Kidney (tissue), 14 donors: ENCODE data around the gene TMEM178B. TPM values are rescaled to one million over a fixed set of nuclear protein-coding genes. Genes with fewer than 3 reads are reported as not detected.

Experiments
- DNase-seq, 5 donors: peaks; one replicate each; pipeline ENCODE4 v3.0.0-alpha.2; 2013 to 2020
- FAIRE-seq: peaks from 2 replicates; lab custom pipeline; 2012; peaks lifted over from hg19 to GRCh38; lab: Jason Lieb, UNC
- H3K27ac ChIP-seq, 2 donors: one replicate each; pipeline ENCODE4 v1.7.0; 2013; ENCODE audit warnings: low read depth in 2 of 2, low read length in 2 of 2, inconsistent platforms in 1 of 2
- H3K27me3 ChIP-seq: one replicate; pipeline ENCODE4 v1.7.1; 2013; ENCODE audit warnings: low read length, inconsistent platforms; ENCODE audit not compliant: control insufficient read depth, insufficient read depth
- H3K36me3 ChIP-seq, 3 donors: one replicate each; pipeline versions ENCODE4 v1.7.0 to v1.7.1; 2013; ENCODE audit warnings: low read length in 3 of 3, control low read depth in 1 of 3, inconsistent platforms in 1 of 3; ENCODE audit not compliant: insufficient read depth in 3 of 3, control insufficient read depth in 2 of 3
- H3K4me1 ChIP-seq, 3 donors: one replicate each; pipeline versions ENCODE4 v1.7.0 to v1.7.1; 2013; ENCODE audit warnings: low read length in 3 of 3, inconsistent platforms in 1 of 3, low read depth in 1 of 3; ENCODE audit not compliant: control insufficient read depth in 2 of 3, insufficient read depth in 2 of 3
- H3K4me3 ChIP-seq, 3 donors: one replicate each; pipeline versions ENCODE4 v1.7.0 to v1.8.1; 2013; ENCODE audit warnings: low read length in 3 of 3, control low read depth in 1 of 3, inconsistent platforms in 1 of 3
- H3K9ac ChIP-seq, 3 donors: one replicate each; pipeline versions ENCODE4 v1.7.0 to v1.7.1; 2013; ENCODE audit warnings: low read length in 3 of 3, control low read depth in 1 of 3, inconsistent platforms in 1 of 3
- H3K9me3 ChIP-seq, 3 donors: one replicate each; pipeline versions ENCODE4 v1.7.0 to v1.7.1; 2013; ENCODE audit warnings: low read length in 3 of 3, control low read depth in 1 of 3, inconsistent platforms in 1 of 3; ENCODE audit not compliant: control insufficient read depth in 2 of 3, insufficient read depth in 1 of 3
- intact Hi-C: fragments of 100-400 bp; cut with DNase I; formaldehyde crosslinking; loops from one replicate; pipeline ENCODE4 v1.11.1; 2022
- polyA plus RNA-seq: library from polyadenylated mRNA; stranded (reverse); fragments of 350-450 nt; fragmentation: Illumina TruSeq; extraction: RNeasy Lipid Tissue Mini Kit (QIAGEN cat#74804); gene quantifications from one replicate; pipeline ENCODE4 v1.2.3, GENCODE V29; 2014; ENCODE audit warnings: low read depth, low replicate concordance; ENCODE audit not compliant: insufficient read depth
- total RNA-seq: library from RNA; stranded (reverse); fragmentation: NEBNext Ultra II Directional; extraction: Animal tissue kit (Norgen Biotek cat#: 25700); gene quantifications from one replicate; pipeline ENCODE4 v1.2.1, GENCODE V29; 2021
- TF ChIP-seq, protein P1 (sequence below): IDR thresholded peaks from 3 replicates; pipeline ENCODE4 v1.5.1; 2012; ENCODE audit warnings: mild to moderate bottlenecking, moderate library complexity, borderline replicate concordance; ENCODE audit not compliant: insufficient read depth; ENCODE audit errors: extremely low read depth
- donor health status: control.
- donor health status: control.
- donor health status: control.
- donor health status: control.
- donor health status: control.
- donor health status: DM: yes; HTN: yes; CAD: no.
- donor health status: Normal renal cell carcinoma (clear cell type).

The TMEM178B gene
- total and polyA plus RNA-seq, 2 donors from 2014 or later: 0.58 to 20.0 TPM

DNA sequence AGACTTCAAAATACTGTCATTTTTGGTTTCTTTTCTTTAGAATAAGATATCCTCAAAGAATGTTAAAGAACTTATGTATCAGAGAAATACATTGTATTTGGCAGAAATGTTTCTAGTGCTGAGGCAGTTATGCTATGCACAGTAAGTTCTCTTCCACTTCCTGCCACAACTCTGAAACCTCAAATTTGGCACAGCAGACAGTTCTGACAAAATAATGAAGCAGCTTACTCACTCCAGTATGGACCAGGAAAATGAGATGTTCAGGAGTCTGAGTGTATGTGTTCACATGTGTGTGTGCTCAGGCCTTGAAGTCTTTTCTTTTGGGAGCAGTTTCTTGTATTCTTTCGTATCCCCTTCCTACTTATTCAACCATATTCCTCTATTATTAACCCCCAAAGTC is 280.4 kb downstream of the TMEM178B start:
- TF ChIP-seq, protein P1, sequence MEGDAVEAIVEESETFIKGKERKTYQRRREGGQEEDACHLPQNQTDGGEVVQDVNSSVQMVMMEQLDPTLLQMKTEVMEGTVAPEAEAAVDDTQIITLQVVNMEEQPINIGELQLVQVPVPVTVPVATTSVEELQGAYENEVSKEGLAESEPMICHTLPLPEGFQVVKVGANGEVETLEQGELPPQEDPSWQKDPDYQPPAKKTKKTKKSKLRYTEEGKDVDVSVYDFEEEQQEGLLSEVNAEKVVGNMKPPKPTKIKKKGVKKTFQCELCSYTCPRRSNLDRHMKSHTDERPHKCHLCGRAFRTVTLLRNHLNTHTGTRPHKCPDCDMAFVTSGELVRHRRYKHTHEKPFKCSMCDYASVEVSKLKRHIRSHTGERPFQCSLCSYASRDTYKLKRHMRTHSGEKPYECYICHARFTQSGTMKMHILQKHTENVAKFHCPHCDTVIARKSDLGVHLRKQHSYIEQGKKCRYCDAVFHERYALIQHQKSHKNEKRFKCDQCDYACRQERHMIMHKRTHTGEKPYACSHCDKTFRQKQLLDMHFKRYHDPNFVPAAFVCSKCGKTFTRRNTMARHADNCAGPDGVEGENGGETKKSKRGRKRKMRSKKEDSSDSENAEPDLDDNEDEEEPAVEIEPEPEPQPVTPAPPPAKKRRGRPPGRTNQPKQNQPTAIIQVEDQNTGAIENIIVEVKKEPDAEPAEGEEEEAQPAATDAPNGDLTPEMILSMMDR: no peak
- no peaks in the 10 kb centered on the region for H3K4me1 ChIP-seq
- H3K9me3 ChIP-seq: no peaks in the 10 kb centered on the region
- no peak overlapping the region for H3K4me3 ChIP-seq
- intact Hi-C loops: no loop called here
- H3K9ac ChIP-seq: no peak overlapping the region
- no peak for FAIRE-seq
- H3K36me3 ChIP-seq: no peaks in the 10 kb centered on the region
- DNase-seq: no peak
- H3K27me3 ChIP-seq: no peaks in the 10 kb centered on the region
- H3K27ac ChIP-seq: no peak overlapping the region

DNA sequence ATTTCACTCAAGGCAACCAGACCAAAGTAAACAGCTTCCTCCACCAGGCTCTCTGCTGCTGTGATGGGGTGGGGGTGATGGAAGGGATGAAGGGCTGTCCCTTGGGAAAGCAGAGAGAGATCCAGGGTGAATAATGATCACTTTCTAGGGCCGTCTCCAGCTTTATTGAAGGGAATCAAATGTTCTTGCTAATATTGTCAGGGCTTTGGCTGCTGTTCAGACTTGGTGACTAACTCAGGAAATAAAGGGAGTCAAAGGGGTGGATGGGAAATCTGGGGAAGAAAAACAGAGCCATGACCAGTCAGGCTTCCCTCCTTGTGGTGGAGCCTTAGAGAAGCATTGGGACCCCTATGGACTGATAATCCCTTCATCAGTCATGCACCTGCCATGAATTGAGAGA is 281.2 kb downstream of the TMEM178B start:
- no peaks in the 10 kb centered on the region for H3K4me1 ChIP-seq
- TF ChIP-seq, protein P1: no peak
- no peaks in the 10 kb centered on the region for H3K36me3 ChIP-seq
- no peak overlapping the region for H3K27ac ChIP-seq
- no peak for DNase-seq
- H3K9ac ChIP-seq: no peak overlapping the region
- intact Hi-C loops: no loop called here
- no peaks in the 10 kb centered on the region for H3K27me3 ChIP-seq
- FAIRE-seq: no peak
- no peak overlapping the region for H3K4me3 ChIP-seq
- H3K9me3 ChIP-seq: no peaks in the 10 kb centered on the region

GRCh38 chr7:141356161-141356560 is 282.3 kb downstream of the TMEM178B start:
- no peak for DNase-seq
- no peaks in the 10 kb centered on the region for H3K4me1 ChIP-seq
- no peak overlapping the region for H3K27ac ChIP-seq
- TF ChIP-seq, protein P1: no peak
- no peak overlapping the region for H3K4me3 ChIP-seq
- FAIRE-seq: no peak
- no peaks in the 10 kb centered on the region for H3K36me3 ChIP-seq
- intact Hi-C loops: no loop called here
- no peak overlapping the region for H3K9ac ChIP-seq
- no peaks in the 10 kb centered on the region for H3K9me3 ChIP-seq
- no peaks in the 10 kb centered on the region for H3K27me3 ChIP-seq

GRCh38 chr7:141358386-141358785 is 284.5 kb downstream of the TMEM178B start:
- Histone ChIP-seq H3K4me3 (no peak overlapping the region), H3K9ac (no peak overlapping the region), H3K36me3 (no peaks in the 10 kb centered on the region), H3K27ac (no peak overlapping the region), H3K4me1 (no peaks in the 10 kb centered on the region), H3K9me3 (no peaks in the 10 kb centered on the region), H3K27me3 (no peaks in the 10 kb centered on the region)
- no peak for DNase-seq
- TF ChIP-seq, protein P1: no peak
- no peak for FAIRE-seq
- intact Hi-C loops: no loop called here
